GM19035 (cell line): ENCODE results near the gene GTF2H4.
"Not testable (repeated sequence)": the region's sequence is repeated elsewhere in the genome, so short reads cannot be mapped to it uniquely, and the experiment has no call there.

Source experiments
- ATAC-seq: cut with Tn5 transposase; IDR thresholded peaks from one replicate; pipeline ENCODE4 v1.9.1; 2021; ENCODE audit not compliant: unreplicated experiment

Gene GTF2H4

DNA sequence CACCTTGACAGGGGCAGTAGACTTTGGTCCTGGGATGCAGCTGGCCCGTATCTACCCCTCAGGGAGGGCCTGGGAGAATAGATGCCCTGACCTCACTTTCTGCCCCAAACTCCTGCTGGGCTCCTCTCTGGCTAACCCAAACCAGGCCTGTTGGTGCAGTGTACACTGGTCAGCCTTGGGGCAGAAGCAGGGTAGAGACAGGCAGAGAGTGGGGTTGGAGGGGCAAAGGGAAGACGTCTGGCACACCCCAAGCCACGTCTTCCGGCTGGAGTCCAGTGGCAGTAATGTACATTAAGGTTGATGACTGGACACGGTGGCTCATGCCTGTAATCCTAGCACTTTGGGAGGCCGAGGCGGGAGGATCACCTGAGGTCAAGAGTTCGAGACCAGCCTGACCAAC lies 14.3 kb upstream of the GTF2H4 start:
- no peak for ATAC-seq

GRCh38 chr6:30894381-30894780 lies 13.6 kb upstream of the GTF2H4 start:
- no peak for ATAC-seq

GRCh38 chr6:30894935-30895334 lies 13.1 kb upstream of the GTF2H4 start:
- no peak for ATAC-seq

GRCh38 chr6:30895343-30895742 lies 12.7 kb upstream of the GTF2H4 start:
- no peak for ATAC-seq

- ATAC-seq, result no peak
Measured at GRCh38 chr6:30896541-30896940, 11.5 kb upstream of the GTF2H4 start.

DNA sequence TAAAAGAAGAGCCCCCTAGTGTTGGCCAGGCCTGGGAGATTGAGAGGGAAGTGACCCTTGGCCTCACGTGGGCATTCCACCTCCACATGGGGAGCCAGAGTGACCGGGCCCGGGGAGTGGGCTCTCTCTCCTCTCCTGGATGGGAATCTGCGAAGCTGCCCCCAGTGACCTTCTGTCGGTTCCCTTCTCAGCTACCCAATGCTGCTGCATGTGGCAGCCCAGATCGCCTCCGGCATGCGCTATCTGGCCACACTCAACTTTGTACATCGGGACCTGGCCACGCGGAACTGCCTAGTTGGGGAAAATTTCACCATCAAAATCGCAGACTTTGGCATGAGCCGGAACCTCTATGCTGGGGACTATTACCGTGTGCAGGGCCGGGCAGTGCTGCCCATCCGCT lies 10.1 kb upstream of the GTF2H4 start:
- ATAC-seq, result no peak

DNA sequence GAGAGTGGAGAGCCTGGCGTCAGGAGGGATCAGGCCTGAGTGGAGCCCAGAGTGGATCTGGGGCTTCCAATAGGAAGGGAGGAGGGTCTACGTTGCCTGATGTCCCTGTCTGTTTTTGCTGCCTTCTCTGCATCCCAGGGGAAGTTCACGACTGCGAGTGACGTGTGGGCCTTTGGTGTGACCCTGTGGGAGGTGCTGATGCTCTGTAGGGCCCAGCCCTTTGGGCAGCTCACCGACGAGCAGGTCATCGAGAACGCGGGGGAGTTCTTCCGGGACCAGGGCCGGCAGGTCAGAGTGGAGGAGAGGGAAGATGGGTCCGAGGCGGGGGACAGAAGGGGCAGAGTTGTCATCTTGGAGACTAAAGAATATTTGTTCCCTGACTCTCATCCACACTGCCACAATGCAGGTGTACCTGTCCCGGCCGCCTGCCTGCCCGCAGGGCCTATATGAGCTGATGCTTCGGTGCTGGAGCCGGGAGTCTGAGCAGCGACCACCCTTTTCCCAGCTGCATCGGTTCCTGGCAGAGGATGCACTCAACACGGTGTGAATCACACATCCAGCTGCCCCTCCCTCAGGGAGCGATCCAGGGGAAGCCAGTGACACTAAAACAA lies 9.2 kb upstream of the GTF2H4 start:
- no peak for ATAC-seq

GRCh38 chr6:30900863-30901417 lies 7.1 kb upstream of the GTF2H4 start:
- no peak for ATAC-seq

DNA sequence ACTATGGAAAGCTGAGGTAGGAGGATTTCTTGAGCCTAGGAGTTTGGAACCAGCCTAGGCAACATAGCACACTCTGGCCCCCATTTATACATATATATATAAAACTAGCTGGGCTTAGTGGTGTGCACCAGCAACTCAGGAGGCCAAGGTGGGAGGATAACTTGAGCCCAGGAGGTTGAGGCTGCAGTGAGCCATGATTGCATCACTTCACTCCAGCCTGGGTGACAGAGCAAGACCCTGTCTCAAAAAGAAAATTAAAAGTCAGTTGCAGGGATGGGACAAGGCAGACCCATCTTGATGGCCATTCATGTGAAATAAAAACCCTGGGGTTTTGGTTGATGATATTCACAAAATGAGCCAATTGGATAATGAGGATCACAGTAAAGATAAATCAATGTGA lies 6.6 kb upstream of the GTF2H4 start:
- ATAC-seq, result no peak

DNA sequence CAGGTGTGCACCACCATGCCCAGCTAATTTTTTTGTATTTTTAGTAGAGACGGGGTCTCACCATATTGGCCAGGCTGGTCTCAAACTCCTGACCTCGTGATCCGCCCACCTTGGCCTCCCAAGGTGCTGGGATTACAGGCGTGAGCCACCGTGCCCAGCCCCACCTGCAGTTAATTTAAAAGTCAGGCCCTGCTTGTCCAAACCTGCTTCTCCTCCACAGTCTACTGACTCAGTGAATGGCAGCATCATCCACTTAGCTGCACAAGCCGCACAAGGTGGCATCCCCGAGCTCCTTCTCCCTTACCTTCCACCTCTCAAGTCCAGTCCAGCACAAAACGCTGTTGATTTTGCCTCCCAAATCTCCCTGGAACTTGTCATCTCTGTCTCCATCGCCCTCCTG lies 5.8 kb upstream of the GTF2H4 start:
- ATAC-seq, result not testable (repeated sequence)

DNA sequence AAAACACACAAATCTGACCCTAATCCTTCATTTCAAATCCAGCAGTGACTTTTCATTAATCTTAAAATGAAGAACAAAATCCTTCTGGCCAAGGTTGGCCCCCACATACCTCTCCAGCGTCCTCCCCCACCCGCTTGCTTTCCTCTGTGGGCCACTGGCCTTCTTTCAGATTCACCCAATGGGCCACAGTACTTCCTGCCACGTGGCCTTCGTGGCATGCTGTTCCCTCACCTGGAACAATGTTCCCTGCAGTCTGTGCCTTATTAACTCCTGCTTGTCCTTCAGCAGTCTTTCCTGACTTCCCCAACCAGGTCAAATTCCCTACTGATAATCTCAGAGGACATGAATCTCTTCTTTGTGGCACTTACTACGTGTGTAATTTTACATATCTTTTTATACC lies 5.3 kb upstream of the GTF2H4 start:
- no peak for ATAC-seq

GRCh38 chr6:30903236-30903635 lies 4.8 kb upstream of the GTF2H4 start:
- no peak for ATAC-seq

- ATAC-seq, result not testable (repeated sequence)
Measured at GRCh38 chr6:30907290-30907757, 683 bp upstream of the GTF2H4 start.

DNA sequence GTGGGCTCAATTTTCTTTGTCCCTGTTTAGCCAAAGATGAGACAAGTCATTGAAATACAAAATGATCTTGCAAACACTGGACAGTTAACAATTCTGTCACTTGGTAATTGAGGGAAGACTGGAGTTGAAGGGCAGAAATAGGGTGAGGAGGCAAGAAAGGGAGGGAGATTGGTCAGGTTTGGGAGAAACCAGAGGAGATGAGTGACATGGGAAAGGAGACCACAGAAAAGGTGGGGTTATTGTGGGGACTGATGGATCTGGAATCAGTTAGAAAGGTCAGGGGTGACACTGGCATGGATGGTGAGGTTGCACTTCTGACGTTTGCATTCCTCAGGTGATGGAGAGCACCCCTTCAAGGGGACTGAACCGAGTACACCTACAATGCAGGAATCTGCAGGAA lies 693 bp downstream of the GTF2H4 start:
- no peak for ATAC-seq

DNA sequence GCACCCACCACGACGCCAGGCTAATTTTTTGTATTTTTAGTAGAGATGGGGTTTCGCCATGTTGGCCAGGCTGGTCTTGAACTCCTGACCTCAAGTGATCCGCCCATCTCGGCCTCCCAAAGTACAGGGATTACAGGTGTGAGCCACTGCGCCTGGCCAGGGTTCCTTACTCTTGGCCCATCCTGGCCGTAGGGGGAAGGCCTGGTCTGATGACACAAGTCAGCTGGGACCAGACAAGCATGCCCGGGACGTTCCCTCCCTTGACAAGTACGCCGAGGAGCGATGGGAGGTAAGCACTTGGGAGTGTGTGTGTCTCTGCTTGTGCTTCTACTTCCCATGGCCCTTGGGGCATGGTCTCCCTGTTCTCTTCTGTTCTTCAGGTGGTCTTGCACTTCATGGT lies 2.5 kb downstream of the GTF2H4 start:
- ATAC-seq, result not testable (repeated sequence)

- no peak for ATAC-seq
Measured at GRCh38 chr6:30912746-30913520, 4.9 kb downstream of the GTF2H4 start.

- peak; percentile 13 for ATAC-seq
Measured at GRCh38 chr6:30913721-30914075, 5.7 kb downstream of the GTF2H4 start.

DNA sequence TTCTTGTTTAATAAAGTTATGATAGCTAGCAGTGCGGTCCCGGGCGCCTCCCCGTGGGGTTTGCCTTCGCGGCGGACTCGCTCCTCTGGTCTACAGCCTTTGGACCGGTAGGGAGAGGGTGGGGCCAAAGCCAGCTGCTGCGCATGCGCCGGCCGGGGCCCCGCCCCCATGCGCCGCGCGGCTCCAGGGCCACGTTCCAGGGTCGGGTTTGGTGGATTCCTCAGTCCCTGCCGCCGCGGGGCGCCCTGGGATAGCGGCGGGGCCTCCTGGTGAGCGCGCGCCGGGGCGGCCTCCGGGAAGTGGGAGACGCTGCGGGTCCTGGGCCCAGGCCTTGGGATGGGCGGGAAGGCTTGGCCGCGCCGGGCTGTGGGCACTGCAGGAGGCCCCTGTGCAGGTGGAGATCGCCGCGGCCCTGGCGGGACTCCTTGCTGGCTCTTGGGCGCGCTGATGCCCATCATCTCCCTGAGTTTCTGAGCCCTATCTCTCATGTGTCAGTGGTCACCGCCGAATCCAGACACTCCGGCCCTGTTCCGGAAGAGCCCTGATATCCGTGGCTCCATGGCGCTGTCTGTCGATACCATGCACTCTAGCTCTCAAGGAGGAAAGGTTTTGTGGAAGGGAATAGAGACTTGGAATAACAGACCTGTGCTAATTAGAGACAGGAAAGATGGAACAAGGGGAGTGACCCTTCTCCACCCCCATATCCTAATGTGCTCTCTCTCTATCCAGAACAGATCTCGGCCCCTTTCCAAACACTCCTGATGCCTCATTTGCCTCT lies 6.3 kb downstream of the GTF2H4 start, which contains the start of gene VARS2:
Gene VARS2 (plus strand): TSS at position 163 of the 778 bp plus-strand sequence. CDS start 599 bp downstream, at position 762.
- peak; percentile 89 for ATAC-seq

GRCh38 chr6:30914854-30915590 lies 7.0 kb downstream of the GTF2H4 start:
- ATAC-seq, result no peak

GRCh38 chr6:30915591-30915946 lies 7.6 kb downstream of the GTF2H4 start:
- no peak for ATAC-seq

GRCh38 chr6:30917041-30917440 lies 9.0 kb downstream of the GTF2H4 start:
- no peak for ATAC-seq
